Endothelial cell of umbilical vein (primary cell): ENCODE data around the gene DPYD. TPM values are rescaled to one million over a fixed set of nuclear protein-coding genes. Genes with fewer than 3 reads are reported as not detected.

ENCODE experiments used
- BruUV-seq: library from RNA; stranded (reverse); fragments of 400-500 nt; replicated peaks from 2 replicates; lab custom pipeline; 2021; lab: Mats Ljungman, UMichigan
- CTCF ChIA-PET: fragments of 300-600, 350-600 bp; sonication (Branson Sonifier 250); formaldehyde crosslinking; loops from one replicate; lab custom pipeline; 2021; ENCODE audit warnings: antibody characterized with exemption, inconsistent platforms; lab: Charles Lee
- POLR2A ChIA-PET: fragments of 300-600, 350-600 bp; sonication (Branson Sonifier 250); formaldehyde crosslinking; loops from one replicate; lab custom pipeline; 2021; ENCODE audit warnings: antibody characterized with exemption, inconsistent platforms; lab: Charles Lee
- DNase-seq: peaks from one replicate; pipeline ENCODE4 v3.0.0-alpha.2; 2011; ENCODE audit warnings: low read depth, low spot score
- FAIRE-seq: peaks from 2 replicates; lab custom pipeline; 2011; peaks lifted over from hg19 to GRCh38; lab: Jason Lieb, UNC
- H2AFZ ChIP-seq: 2 replicates; pipeline ENCODE4 v1.6.0; 2012; ENCODE audit warnings: low read depth, low read length, control low read depth, inconsistent platforms
- H3K27ac ChIP-seq: 2 replicates; pipeline ENCODE4 v1.5.1; 2011; ENCODE audit warnings: low read depth, mild to moderate bottlenecking, control low read depth, low read length, moderate library complexity; ENCODE audit not compliant: insufficient read depth
- H3K27me3 ChIP-seq, 2 experiments: 2 replicates each; pipeline versions ENCODE4 v1.6.0 to v1.6.1; 2011; ENCODE audit warnings: low read length in 2 of 2, mixed read lengths in 1 of 2; ENCODE audit not compliant: control insufficient read depth in 2 of 2, insufficient read depth in 2 of 2
- H3K36me3 ChIP-seq, 2 experiments: 2 replicates in 1 of 2; 3 replicates in 1 of 2; pipeline ENCODE4 v1.5.1; 2011; ENCODE audit warnings: low read length in 2 of 2, mild to moderate bottlenecking in 1 of 2, moderate library complexity in 1 of 2; ENCODE audit not compliant: control insufficient read depth in 2 of 2, insufficient read depth in 2 of 2; ENCODE audit errors: extremely low read depth in 1 of 2
- H3K4me1 ChIP-seq: 3 replicates; pipeline ENCODE4 v1.5.1; 2011; ENCODE audit warnings: mild to moderate bottlenecking, low read length; ENCODE audit not compliant: control insufficient read depth, insufficient read depth; ENCODE audit errors: extremely low read depth
- H3K4me2 ChIP-seq: 2 replicates; pipeline ENCODE4 v1.6.1; 2011; ENCODE audit warnings: low read length, control low read depth, mixed read lengths; ENCODE audit not compliant: insufficient read depth
- H3K4me3 ChIP-seq, 3 experiments: fragments of 200-600 bp in 1 of 3; sonication (generic), shearing (Covaris generic) in 1 of 3; replicated peaks in 1 of 3; 2 replicates each; pipeline ENCODE4 v1.5.1; 2011 to 2016; ENCODE audit warnings: control low read depth in 3 of 3, low read length in 3 of 3, mild to moderate bottlenecking in 2 of 3, inconsistent platforms in 1 of 3, low read depth in 1 of 3, moderate library complexity in 1 of 3; ENCODE audit not compliant: insufficient read depth in 1 of 3
- H3K79me2 ChIP-seq: 2 replicates; pipeline ENCODE4 v1.6.0; 2012; ENCODE audit warnings: low read length, inconsistent platforms; ENCODE audit not compliant: control insufficient read depth, insufficient read depth
- H3K9ac ChIP-seq: replicated peaks from 2 replicates; pipeline ENCODE3; 2011; ENCODE audit warnings: low read length, control low read depth; ENCODE audit not compliant: insufficient read depth; ENCODE audit errors: extremely low read depth
- H3K9me1 ChIP-seq: replicated peaks from 3 replicates; pipeline ENCODE4 v1.6.0; 2011; ENCODE audit warnings: mild to moderate bottlenecking, low read length; ENCODE audit not compliant: control insufficient read depth, insufficient read depth; ENCODE audit errors: extremely low read depth
- H3K9me3 ChIP-seq: replicated peaks from 2 replicates; pipeline ENCODE4 v1.5.1; 2012; ENCODE audit warnings: low read length, inconsistent platforms; ENCODE audit not compliant: control insufficient read depth, insufficient read depth
- H4K20me1 ChIP-seq: replicated peaks from 2 replicates; pipeline ENCODE3; 2011; ENCODE audit warnings: mild to moderate bottlenecking, low read length; ENCODE audit not compliant: control insufficient read depth, insufficient read depth; ENCODE audit errors: extremely low read depth
- CTCF ChIP-seq, 2 donors: IDR thresholded peaks; 1 replicate in 1 of 2; 2 replicates in 1 of 2; pipeline ENCODE4 v1.5.1; 2011; ENCODE audit warnings: low read length in 2 of 2, mild to moderate bottlenecking in 2 of 2, moderate library complexity in 2 of 2, control low read depth in 1 of 2, inconsistent platforms in 1 of 2, low read depth in 1 of 2; ENCODE audit not compliant: insufficient read depth in 1 of 2; ENCODE audit errors: extremely low read depth in 1 of 2
- EZH2 ChIP-seq: IDR thresholded peaks from 2 replicates; pipeline ENCODE4 v1.6.1; 2012; ENCODE audit warnings: borderline replicate concordance, low read depth, mild to moderate bottlenecking, moderate library complexity, low read length, inconsistent platforms; ENCODE audit not compliant: severe bottlenecking
- FOS ChIP-seq: IDR thresholded peaks from 2 replicates; pipeline ENCODE4 v1.6.1; 2011; ENCODE audit warnings: mild to moderate bottlenecking, low read length, moderate library complexity, borderline replicate concordance; ENCODE audit not compliant: insufficient read depth
- JUN ChIP-seq: IDR thresholded peaks from 2 replicates; pipeline ENCODE4 v1.6.1; 2011; ENCODE audit warnings: borderline replicate concordance, low read depth; ENCODE audit not compliant: insufficient read length, insufficient read depth
- MAX ChIP-seq: IDR thresholded peaks from 2 replicates; pipeline ENCODE4 v1.6.1; 2011; ENCODE audit not compliant: insufficient read depth, insufficient read length
- MYC ChIP-seq: IDR thresholded peaks from one replicate; pipeline ENCODE4 v1.6.1; 2011; ENCODE audit warnings: mild to moderate bottlenecking, low read depth, low read length
- POLR2A ChIP-seq: IDR thresholded peaks from 2 replicates; pipeline ENCODE4 v1.6.1; 2012; ENCODE audit warnings: low read depth, mild to moderate bottlenecking, control low read depth, low read length
- dilution Hi-C: fragments of 300-500 bp; cut with MboI; formaldehyde crosslinking; loops from one replicate; pipeline ENCODE4 v1.15.0; 2019; ENCODE audit warnings: low sequenced_read_pairs; ENCODE audit not compliant: extremely low pct_ligation_motif_present
- intact Hi-C: fragments of 100-400 bp; cut with micrococcal nuclease; formaldehyde crosslinking; loops from one replicate; pipeline ENCODE4 v1.10.0; 2022
- polyA plus RNA-seq, 4 experiments: library from polyadenylated mRNA; depleted of rRNA in 3 of 4; stranded (reverse) in 3 of 4; unstranded in 1 of 4; fragments of >200 nt; gene quantifications; 2 replicates each; pipeline versions ENCODE4 v1.2.1 to v1.2.3, GENCODE V29; 2011 to 2012; ENCODE audit warnings: missing spikeins in 1 of 4
- total RNA-seq: library from RNA; stranded (reverse); gene quantifications from 2 replicates; pipeline ENCODE4 v1.2.3, GENCODE V29; 2021

Gene DPYD
- total and polyA plus RNA-seq, 2 donors (not counting 3 experiments of a cell fraction or from before 2014, with no cell fraction given), result 4.6 to 15.1 TPM

GRCh38 chr1:97071173-97071572 is 849.7 kb downstream of the DPYD start:
- DNase-seq (no peak), FAIRE-seq (no peak)
- Histone ChIP-seq H3K36me3 (no peaks in the 10 kb centered on the region), H2AFZ (no peak overlapping the region), H3K4me2 (no peak overlapping the region), H3K79me2 (no peaks in the 10 kb centered on the region), H3K27ac (no peak overlapping the region), H3K9me1 (no peaks in the 10 kb centered on the region), H3K9ac (no peak overlapping the region), H3K27me3 (no peaks in the 10 kb centered on the region), H3K4me1 (no peaks in the 10 kb centered on the region), H3K4me3 (no peak overlapping the region), H4K20me1 (no peaks in the 10 kb centered on the region), H3K9me3 (no peaks in the 10 kb centered on the region)
- ChIA-PET POLR2A (no interaction called here), CTCF (no interaction called here)
- dilution Hi-C loops, result no loop called here
- intact Hi-C loops, result no loop called here
- BruUV-seq, result no TSS peak
- TF ChIP-seq EZH2 (no peak), FOS (no peak), MYC (no peak), MAX (no peak), CTCF (IDR thresholded peaks at IDR 0.05; ENCODE audit: extremely low read depth in 1 of 2, insufficient read depth in 1 of 2, low read depth in 1 of 2, low read length in 2 of 2) (no peak)

GRCh38 chr1:97070376-97070775 is 850.5 kb downstream of the DPYD start:
- intact Hi-C loops, result no loop called here
- POLR2A ChIA-PET, result no interaction called here

More at GRCh38 chr1:97070376-97070775, 850.5 kb downstream of the DPYD start:
- no TSS peak for BruUV-seq
- Histone ChIP-seq H3K79me2 (no peaks in the 10 kb centered on the region), H3K27me3 (no peaks in the 10 kb centered on the region), H3K9ac (no peak overlapping the region), H2AFZ (no peak overlapping the region), H3K4me1 (no peaks in the 10 kb centered on the region), H3K9me1 (no peaks in the 10 kb centered on the region), H3K36me3 (no peaks in the 10 kb centered on the region), H3K4me3 (no peak overlapping the region), H3K9me3 (no peaks in the 10 kb centered on the region), H3K4me2 (no peak overlapping the region), H3K27ac (no peak overlapping the region), H4K20me1 (no peaks in the 10 kb centered on the region)
- dilution Hi-C loops, result no loop called here
- DNase-seq (no peak), FAIRE-seq (no peak)
- TF ChIP-seq JUN (no peak), POLR2A (no peak), MYC (no peak)
- CTCF ChIA-PET, result no interaction called here
